Astrocyte (in vitro differentiated cells and primary cell): ENCODE measurements around the gene FGGY.

Experiments used
- EZH2 ChIP-seq: IDR thresholded peaks from 2 replicates; pipeline ENCODE4 v1.6.1; 2012; ENCODE audit warnings: mild to moderate bottlenecking, low read length, inconsistent platforms; ENCODE audit not compliant: insufficient read depth
- TF ChIP-seq, protein P1 (sequence below): IDR thresholded peaks from 2 replicates; pipeline ENCODE4 v1.5.1; 2011; ENCODE audit warnings: low read depth, mild to moderate bottlenecking, inconsistent platforms, low read length, moderate library complexity; ENCODE audit not compliant: insufficient read depth

DNA sequence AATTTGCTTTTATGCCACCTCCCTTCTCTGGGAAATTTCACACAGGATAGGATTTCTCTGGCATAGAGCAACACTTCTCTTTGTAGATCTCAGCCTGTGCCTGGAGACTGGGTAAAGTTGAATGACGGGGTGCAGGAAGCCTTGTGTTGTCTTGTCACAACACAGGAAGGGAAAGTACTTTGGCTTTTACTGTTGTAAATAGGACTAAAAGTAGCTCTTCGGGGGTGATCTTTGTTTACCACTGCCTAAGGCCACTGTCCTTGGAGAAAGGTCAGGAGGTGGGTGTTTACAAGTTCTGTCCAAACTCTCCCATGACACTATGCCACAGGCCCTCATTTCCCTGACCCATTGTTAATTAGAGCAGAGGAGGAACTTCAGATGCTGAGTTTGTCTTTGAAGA is 139.7 kb downstream of the FGGY start:
- TF ChIP-seq, protein P1, sequence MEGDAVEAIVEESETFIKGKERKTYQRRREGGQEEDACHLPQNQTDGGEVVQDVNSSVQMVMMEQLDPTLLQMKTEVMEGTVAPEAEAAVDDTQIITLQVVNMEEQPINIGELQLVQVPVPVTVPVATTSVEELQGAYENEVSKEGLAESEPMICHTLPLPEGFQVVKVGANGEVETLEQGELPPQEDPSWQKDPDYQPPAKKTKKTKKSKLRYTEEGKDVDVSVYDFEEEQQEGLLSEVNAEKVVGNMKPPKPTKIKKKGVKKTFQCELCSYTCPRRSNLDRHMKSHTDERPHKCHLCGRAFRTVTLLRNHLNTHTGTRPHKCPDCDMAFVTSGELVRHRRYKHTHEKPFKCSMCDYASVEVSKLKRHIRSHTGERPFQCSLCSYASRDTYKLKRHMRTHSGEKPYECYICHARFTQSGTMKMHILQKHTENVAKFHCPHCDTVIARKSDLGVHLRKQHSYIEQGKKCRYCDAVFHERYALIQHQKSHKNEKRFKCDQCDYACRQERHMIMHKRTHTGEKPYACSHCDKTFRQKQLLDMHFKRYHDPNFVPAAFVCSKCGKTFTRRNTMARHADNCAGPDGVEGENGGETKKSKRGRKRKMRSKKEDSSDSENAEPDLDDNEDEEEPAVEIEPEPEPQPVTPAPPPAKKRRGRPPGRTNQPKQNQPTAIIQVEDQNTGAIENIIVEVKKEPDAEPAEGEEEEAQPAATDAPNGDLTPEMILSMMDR, result no peak
- TF ChIP-seq EZH2, result no peak
